T-cell (primary cell): ENCODE data around the gene ARHGAP6. TPM values are rescaled to one million over a fixed set of nuclear protein-coding genes. Genes with fewer than 3 reads are reported as not detected.

Source experiments
- ATAC-seq, 4 experiments: fragments of 200-7000 bp in 3 of 4; fragments of 150-1000 bp in 1 of 4; cut with Tn5 transposase; replicated peaks in 1 of 4; 1 replicate in 3 of 4; 2 replicates in 1 of 4; pipeline ENCODE4 v1.10.0; 2021; ENCODE audit warnings: moderate library complexity in 3 of 4, mild to moderate bottlenecking in 2 of 4, moderate number of reproducible peaks in 1 of 4
- CTCF ChIA-PET, 2 donors: fragments of 300-600 bp; sonication (Branson Sonifier 250); formaldehyde crosslinking; loops; one replicate each; lab custom pipeline; 2022; ENCODE audit warnings: antibody characterized with exemption in 2 of 2; lab: Charles Lee
- POLR2A ChIA-PET, 2 donors: fragments of 300-600 bp; sonication (Branson Sonifier 250); formaldehyde crosslinking; loops; one replicate each; lab custom pipeline; 2022; ENCODE audit warnings: antibody characterized with exemption in 2 of 2; lab: Charles Lee
- DNase-seq, 35 experiments: peaks; one replicate each; pipeline versions ENCODE4 v3.0.0 to v3.0.0-alpha.2; 2013 to 2023
- H3K27ac ChIP-seq: one replicate; pipeline ENCODE4 v1.5.1; 2013; ENCODE audit warnings: low read length
- H3K27me3 ChIP-seq, 2 experiments: replicated peaks in 1 of 2; 1 replicate in 1 of 2; 2 replicates in 1 of 2; pipeline versions ENCODE4 v1.6.1 to v1.7.0; 2013; ENCODE audit warnings: low read length in 1 of 2, mixed read lengths in 1 of 2; ENCODE audit not compliant: control insufficient read depth in 2 of 2, insufficient read depth in 2 of 2; ENCODE audit errors: extremely low read depth in 1 of 2
- H3K36me3 ChIP-seq, 2 donors: 1 replicate in 1 of 2; 2 replicates in 1 of 2; pipeline versions ENCODE4 v1.6.1 to v1.7.0; 2013; ENCODE audit warnings: low read length in 1 of 2; ENCODE audit not compliant: control insufficient read depth in 2 of 2, insufficient read depth in 1 of 2; ENCODE audit errors: extremely low read depth in 1 of 2
- H3K4me1 ChIP-seq, 2 experiments: 1 replicate in 1 of 2; 2 replicates in 1 of 2; pipeline versions ENCODE4 v1.6.1 to v1.7.0; 2013; ENCODE audit warnings: low read length in 2 of 2, mixed read lengths in 1 of 2; ENCODE audit not compliant: insufficient read depth in 2 of 2, control insufficient read depth in 1 of 2; ENCODE audit errors: extremely low read depth in 1 of 2
- H3K4me3 ChIP-seq, 2 donors: 1 replicate in 1 of 2; 2 replicates in 1 of 2; pipeline versions ENCODE4 v1.5.1 to v1.7.0; 2013; ENCODE audit warnings: mild to moderate bottlenecking in 2 of 2, low read length in 1 of 2, moderate library complexity in 1 of 2; ENCODE audit not compliant: control insufficient read depth in 1 of 2; ENCODE audit errors: extremely low read depth in 1 of 2
- H3K9me3 ChIP-seq: 2 replicates; pipeline ENCODE4 v1.7.0; 2013
- H3K27ac Mint-ChIP-seq, 2 donors: one replicate each; pipeline ENCODE4 v1.8.0; 2020 to 2021; ENCODE audit warnings: mild to moderate bottlenecking in 2 of 2, mixed read lengths in 2 of 2
- H3K27me3 Mint-ChIP-seq, 2 donors: one replicate each; pipeline ENCODE4 v1.8.0; 2021 to 2022; ENCODE audit warnings: mixed read lengths in 2 of 2
- H3K36me3 Mint-ChIP-seq: one replicate; pipeline ENCODE4 v1.8.0; 2021; ENCODE audit warnings: mixed read lengths
- H3K4me1 Mint-ChIP-seq, 3 donors: one replicate each; pipeline ENCODE4 v1.8.0; 2020 to 2022; ENCODE audit warnings: mixed read lengths in 3 of 3, mild to moderate bottlenecking in 1 of 3
- H3K4me3 Mint-ChIP-seq, 3 donors: one replicate each; pipeline ENCODE4 v1.8.0; 2020 to 2022; ENCODE audit warnings: mild to moderate bottlenecking in 3 of 3, mixed read lengths in 3 of 3, moderate library complexity in 3 of 3
- H3K9me3 Mint-ChIP-seq, 3 donors: one replicate each; pipeline ENCODE4 v1.8.0; 2020 to 2022; ENCODE audit warnings: mixed read lengths in 3 of 3
- WGBS: methylation state at CpG from one replicate; pipeline ENCODE4 v1.1.5; 2013; ENCODE audit warnings: missing lambda C conversion rate; ENCODE audit not compliant: insufficient coverage; 5-methylcytosine and 5-hydroxymethylcytosine counted together
- total RNA-seq, 35 experiments: library from RNA in 6 of 35; stranded (reverse) in 6 of 35; fragments of 120-200 nt in 1 of 35; gene quantifications; one replicate each; pipeline versions ENCODE4 v1.2.1 to v1.2.4 and lab custom pipeline; 2013 to 2026

The ARHGAP6 gene
- total RNA-seq, 5 donors from 2014 or later (not counting 1 experiment from before 2014, with no cell fraction given): 0.09 to 0.13 (median 0.12) TPM; not detected in 2

DNA sequence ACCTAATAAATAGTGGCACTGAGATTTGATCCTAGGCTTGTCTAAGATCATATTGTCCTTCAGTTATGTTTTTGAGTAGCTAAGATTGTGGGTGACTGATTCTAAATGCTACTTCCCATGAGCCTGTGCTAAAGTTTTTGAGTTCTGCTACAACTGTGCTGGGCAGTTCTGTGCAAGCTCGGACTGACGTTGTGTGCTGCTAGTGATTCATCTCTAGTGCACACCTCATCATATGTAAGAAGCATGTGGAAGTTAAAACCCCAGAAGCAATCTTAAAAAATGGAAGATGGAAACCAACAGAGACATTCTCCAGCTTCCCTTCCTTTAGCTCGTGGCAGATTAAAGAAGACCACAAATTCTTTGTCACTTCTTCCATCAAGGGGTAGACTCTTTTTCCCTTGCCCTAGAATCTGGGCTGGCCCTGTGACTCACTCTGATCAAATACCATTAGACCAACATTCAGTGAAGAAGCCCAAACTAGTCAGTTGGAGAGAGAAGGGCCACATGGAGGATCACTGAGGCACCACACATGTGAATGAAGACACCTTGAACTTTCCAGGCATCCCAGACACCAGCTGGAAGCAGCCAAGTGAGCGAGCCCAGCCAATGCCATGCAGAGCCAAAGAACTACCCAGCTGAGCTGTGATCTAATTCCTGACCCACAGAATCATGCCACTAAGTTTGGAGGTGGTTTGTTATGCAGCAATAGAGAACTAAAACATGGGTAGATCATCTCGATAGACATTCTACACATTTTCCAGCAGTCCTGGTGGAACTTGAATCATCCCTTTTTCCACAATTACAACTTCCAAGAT, 16.8 kb downstream of the ARHGAP6 start:
- no peaks in the 10 kb centered on the region for H3K9me3 Mint-ChIP-seq
- CTCF ChIA-PET: no interaction called here
- Histone ChIP-seq H3K9me3 (no peaks in the 10 kb centered on the region), H3K4me3 (no peak overlapping the region), H3K36me3 (no peaks in the 10 kb centered on the region), H3K27me3 (no peaks in the 10 kb centered on the region), H3K4me1 (no peaks in the 10 kb centered on the region), H3K27ac (no peak overlapping the region)
- POLR2A ChIA-PET: no interaction called here
- DNase-seq: no peak
- H3K36me3 Mint-ChIP-seq: no peaks in the 10 kb centered on the region
- no peaks in the 10 kb centered on the region for H3K4me1 Mint-ChIP-seq
- 43% methylated on average over 1 of the region's 5 CpGs for WGBS
- no peak overlapping the region for H3K27ac Mint-ChIP-seq
- peaks cover 5 to 32% of the 10 kb centered on the region in 2 donors for H3K27me3 Mint-ChIP-seq
- H3K4me3 Mint-ChIP-seq: no peak overlapping the region
- ATAC-seq: no peak

DNA sequence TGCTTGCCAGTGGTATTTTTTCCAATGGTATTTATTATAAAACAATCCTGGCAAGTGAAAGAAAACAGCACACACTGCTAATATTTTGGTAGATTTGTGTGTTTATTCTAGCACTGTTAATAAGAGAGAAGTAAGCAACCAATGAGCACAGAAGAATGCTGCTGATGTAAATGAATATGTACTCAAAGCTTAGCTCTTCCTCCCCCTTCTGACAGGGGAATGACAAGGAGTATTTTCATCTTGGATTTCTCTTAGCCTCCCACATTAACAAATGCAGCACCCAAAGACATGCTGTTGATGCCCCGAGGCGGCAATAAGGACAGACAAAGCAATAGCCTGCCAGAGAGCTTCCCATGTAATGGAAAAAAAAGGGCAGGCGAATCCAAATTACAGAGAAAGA, 18.6 kb downstream of the ARHGAP6 start:
- Histone ChIP-seq H3K9me3 (no peaks in the 10 kb centered on the region), H3K36me3 (no peaks in the 10 kb centered on the region), H3K4me3 (no peak overlapping the region), H3K4me1 (no peaks in the 10 kb centered on the region), H3K27me3 (no peaks in the 10 kb centered on the region), H3K27ac (no peak overlapping the region)
- Mint-ChIP-seq H3K27me3 (peaks cover 5 to 35% of the 10 kb centered on the region in 2 donors), H3K4me1 (no peaks in the 10 kb centered on the region), H3K4me3 (no peak overlapping the region), H3K9me3 (no peaks in the 10 kb centered on the region), H3K27ac (no peak overlapping the region), H3K36me3 (no peaks in the 10 kb centered on the region)
- no peak for ATAC-seq
- CTCF ChIA-PET: no interaction called here
- WGBS: no CpG with 5 or more reads among the region's 3 CpGs
- POLR2A ChIA-PET: no interaction called here
- DNase-seq: no peak

DNA sequence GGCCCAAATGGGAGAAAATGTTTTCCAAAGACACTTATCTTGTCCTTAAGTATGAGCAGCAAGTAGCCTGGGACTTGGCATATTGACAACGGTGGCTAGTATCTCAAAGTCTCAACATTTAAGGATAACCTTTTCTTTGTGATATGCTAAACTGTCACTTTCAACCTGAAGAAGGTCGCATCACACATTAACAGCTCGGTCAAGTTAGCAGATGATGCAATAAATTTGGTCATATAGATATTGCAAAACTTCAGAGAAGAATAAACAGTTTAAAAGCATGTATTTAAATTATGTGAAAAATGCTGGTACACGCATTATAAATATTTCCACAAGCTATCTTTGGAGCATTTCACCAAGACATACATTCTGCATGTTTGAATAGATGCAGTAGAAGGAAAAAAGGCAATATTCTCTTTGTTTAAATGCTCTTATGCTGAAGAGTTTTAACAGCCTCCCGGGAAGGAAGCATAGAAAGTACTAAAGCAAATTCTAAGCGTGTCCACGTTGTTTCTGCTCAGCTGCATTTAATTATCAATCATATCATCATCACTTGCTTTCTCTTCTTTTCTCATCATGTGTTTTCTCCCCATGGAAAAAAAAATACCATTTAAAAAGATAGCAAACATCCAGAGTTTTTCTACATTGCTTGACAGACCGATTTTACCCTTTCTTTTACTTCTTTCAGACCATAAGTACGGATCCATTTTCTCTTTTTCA, 24.2 kb downstream of the ARHGAP6 start:
- no peak overlapping the region for H3K4me3 Mint-ChIP-seq
- H3K27me3 ChIP-seq: no peaks in the 10 kb centered on the region
- DNase-seq (no peak), ATAC-seq (no peak)
- no peak overlapping the region for H3K4me3 ChIP-seq
- CTCF ChIA-PET: no interaction called here
- no peaks in the 10 kb centered on the region for H3K4me1 ChIP-seq
- H3K9me3 ChIP-seq: no peaks in the 10 kb centered on the region
- H3K36me3 ChIP-seq: no peaks in the 10 kb centered on the region
- H3K27ac ChIP-seq: no peak overlapping the region
- H3K27ac Mint-ChIP-seq: no peak overlapping the region
- peaks cover 10 to 37% of the 10 kb centered on the region in 2 donors for H3K27me3 Mint-ChIP-seq
- no peaks in the 10 kb centered on the region for H3K36me3 Mint-ChIP-seq
- no CpG with 5 or more reads among the region's 9 CpGs for WGBS
- POLR2A ChIA-PET: no interaction called here
- H3K9me3 Mint-ChIP-seq: no peaks in the 10 kb centered on the region
- no peaks in the 10 kb centered on the region for H3K4me1 Mint-ChIP-seq

DNA sequence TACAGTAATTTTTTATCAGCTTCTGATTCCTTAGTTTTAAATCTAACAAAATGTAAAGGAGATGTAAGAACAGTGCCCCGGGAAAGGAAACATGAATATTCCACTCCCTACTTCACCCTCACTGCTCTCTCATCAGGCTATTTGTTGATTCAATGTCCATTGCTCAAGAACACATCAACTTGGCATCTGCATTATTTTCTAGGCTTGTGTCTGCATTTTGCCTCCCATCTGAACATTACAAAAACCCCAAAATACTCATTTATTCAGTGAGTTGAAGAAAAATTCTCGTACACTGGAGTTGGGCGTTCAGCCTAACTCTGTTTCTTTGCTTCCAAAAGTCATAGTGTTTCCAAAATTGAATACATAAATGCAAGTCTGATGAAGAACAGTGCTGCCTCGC, 25.6 kb downstream of the ARHGAP6 start:
- Mint-ChIP-seq H3K4me3 (no peak overlapping the region), H3K27me3 (peaks cover 9 to 26% of the 10 kb centered on the region in 2 donors), H3K27ac (no peak overlapping the region), H3K36me3 (no peaks in the 10 kb centered on the region), H3K9me3 (no peaks in the 10 kb centered on the region), H3K4me1 (no peaks in the 10 kb centered on the region)
- WGBS: no CpG with 5 or more reads among the region's 4 CpGs
- ATAC-seq (no peak), DNase-seq (no peak)
- CTCF ChIA-PET: no interaction called here
- Histone ChIP-seq H3K4me1 (no peaks in the 10 kb centered on the region), H3K27ac (no peak overlapping the region), H3K36me3 (no peaks in the 10 kb centered on the region), H3K27me3 (no peaks in the 10 kb centered on the region), H3K9me3 (no peaks in the 10 kb centered on the region), H3K4me3 (no peak overlapping the region)
- POLR2A ChIA-PET: no interaction called here

DNA sequence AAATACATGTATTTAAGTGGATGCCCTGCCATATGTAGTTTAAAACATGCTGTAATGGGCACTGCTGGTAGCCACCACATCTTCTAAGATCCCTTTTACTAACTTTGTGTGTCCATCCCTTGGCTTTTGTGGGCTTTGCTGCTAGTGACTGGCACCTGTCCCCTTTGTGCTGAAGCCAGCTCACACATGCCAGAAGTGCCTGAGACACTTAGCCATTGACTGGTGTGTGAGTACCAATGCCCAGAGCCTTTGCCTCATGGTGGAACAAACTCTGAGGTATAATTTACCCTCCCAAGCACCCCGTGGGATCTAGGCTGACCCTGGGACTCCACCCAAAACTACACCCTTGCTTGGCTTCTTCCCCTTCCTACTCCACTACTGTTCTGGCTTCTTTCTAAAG, 33.0 kb downstream of the ARHGAP6 start:
- H3K27me3 Mint-ChIP-seq: peaks cover 6 to 24% of the 10 kb centered on the region in 2 donors
- DNase-seq (no peak), ATAC-seq (no peak)
- ChIA-PET CTCF (no interaction called here), POLR2A (no interaction called here)
- H3K4me1 Mint-ChIP-seq: no peaks in the 10 kb centered on the region
- Histone ChIP-seq H3K27me3 (no peaks in the 10 kb centered on the region), H3K9me3 (no peaks in the 10 kb centered on the region), H3K4me1 (no peaks in the 10 kb centered on the region), H3K27ac (no peak overlapping the region), H3K36me3 (no peaks in the 10 kb centered on the region), H3K4me3 (no peak overlapping the region)
- H3K27ac Mint-ChIP-seq: no peak overlapping the region
- WGBS: 33% methylated on average over 1 of the region's 1 CpG
- H3K9me3 Mint-ChIP-seq: peaks cover 0 to 3% (median 0%) of the 10 kb centered on the region in 3 donors
- no peak overlapping the region for H3K4me3 Mint-ChIP-seq
- no peaks in the 10 kb centered on the region for H3K36me3 Mint-ChIP-seq

DNA sequence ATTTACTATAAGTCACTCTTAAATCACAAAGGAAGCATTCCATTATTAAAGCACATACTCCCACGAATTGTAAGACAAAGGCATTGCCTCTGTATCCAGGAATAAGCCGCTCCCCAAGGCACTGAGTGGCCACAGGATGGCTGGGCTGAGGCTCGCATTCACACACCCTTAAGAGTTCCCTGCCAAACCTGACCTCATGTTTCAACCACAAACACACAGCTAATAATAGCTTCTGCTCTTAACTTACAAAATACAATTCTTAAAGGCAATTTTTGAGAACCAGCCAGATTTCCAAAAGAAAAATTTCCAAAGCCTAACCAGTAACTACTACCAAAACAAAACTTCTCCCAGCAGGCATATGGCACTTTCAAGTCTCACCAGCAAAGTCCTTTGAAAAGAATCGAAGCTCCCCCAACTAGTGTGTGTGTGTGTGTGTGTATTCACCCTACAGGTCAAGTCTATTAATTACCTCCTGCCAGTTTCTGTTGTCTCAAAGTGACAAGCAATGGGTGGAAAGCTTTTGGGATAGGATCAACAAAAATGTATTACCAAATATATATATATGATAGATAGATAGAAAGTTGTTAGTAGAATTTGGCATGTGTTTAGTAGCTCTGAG, 36.0 kb downstream of the ARHGAP6 start:
- ChIA-PET CTCF (no interaction called here), POLR2A (no interaction called here)
- Mint-ChIP-seq H3K4me3 (no peak overlapping the region), H3K4me1 (no peaks in the 10 kb centered on the region), H3K9me3 (peaks cover 3 to 7% (median 3%) of the 10 kb centered on the region in 3 donors), H3K27ac (no peak overlapping the region), H3K27me3 (peaks cover 6 to 24% of the 10 kb centered on the region in 2 donors), H3K36me3 (no peaks in the 10 kb centered on the region)
- ATAC-seq (no peak), DNase-seq (no peak)
- Histone ChIP-seq H3K4me3 (no peak overlapping the region), H3K36me3 (no peaks in the 10 kb centered on the region), H3K4me1 (no peaks in the 10 kb centered on the region), H3K27me3 (no peaks in the 10 kb centered on the region), H3K27ac (no peak overlapping the region), H3K9me3 (no peaks in the 10 kb centered on the region)
- WGBS: 50% methylated on average over 1 of the region's 4 CpGs
